Fibroblast of lung (primary cell): Measurements from ENCODE around the gene PATE2. TPM values are rescaled to one million over a fixed set of nuclear protein-coding genes. Genes with fewer than 3 reads are reported as not detected.
A peak's percentile ranks its signal among the peaks of the same experiment; 100 is the strongest.

ENCODE experiments used
- DNase-seq, 2 donors: peaks; one replicate each; pipeline versions ENCODE4 v3.0.0 to v3.0.0-alpha.2; 2010; ENCODE audit warnings: low read depth in 2 of 2
- H2AFZ ChIP-seq: 2 replicates; pipeline ENCODE4 v1.5.1; 2012; ENCODE audit warnings: low read length, control low read depth, inconsistent platforms
- H3K27ac ChIP-seq: 2 replicates; pipeline ENCODE4 v1.5.1; 2011; ENCODE audit warnings: low read length, control low read depth; ENCODE audit not compliant: insufficient read depth
- H3K27me3 ChIP-seq: 2 replicates; pipeline ENCODE4 v1.5.1; 2011; ENCODE audit warnings: mild to moderate bottlenecking, low read length; ENCODE audit not compliant: control insufficient read depth, insufficient read depth
- H3K36me3 ChIP-seq: 2 replicates; pipeline ENCODE4 v1.5.1; 2011; ENCODE audit warnings: low read length; ENCODE audit not compliant: control insufficient read depth, insufficient read depth
- H3K4me1 ChIP-seq: 2 replicates; pipeline ENCODE4 v1.5.1; 2011; ENCODE audit warnings: low read length; ENCODE audit not compliant: control insufficient read depth, insufficient read depth; ENCODE audit errors: extremely low read depth
- H3K4me2 ChIP-seq: 2 replicates; pipeline ENCODE4 v1.5.1; 2011; ENCODE audit warnings: low read length, control low read depth; ENCODE audit not compliant: insufficient read depth; ENCODE audit errors: extremely low read depth
- H3K4me3 ChIP-seq, 4 experiments: fragments of 200-600 bp in 1 of 4; sonication (generic) in 1 of 4; replicated peaks in 1 of 4; 2 replicates each; pipeline ENCODE4 v1.5.1; 2011 to 2016; ENCODE audit warnings: low read length in 4 of 4, low read depth in 3 of 4, mild to moderate bottlenecking in 3 of 4, control low read depth in 2 of 4, inconsistent platforms in 1 of 4, mixed read lengths in 1 of 4; ENCODE audit not compliant: insufficient read depth in 1 of 4; ENCODE audit errors: control extremely low read depth in 1 of 4
- H3K79me2 ChIP-seq: 2 replicates; pipeline ENCODE4 v1.5.1; 2012; ENCODE audit warnings: mild to moderate bottlenecking, low read length, inconsistent platforms; ENCODE audit not compliant: control insufficient read depth, insufficient read depth
- H3K9ac ChIP-seq: 2 replicates; pipeline ENCODE4 v1.5.1; 2011; ENCODE audit warnings: mild to moderate bottlenecking, low read length, control low read depth; ENCODE audit not compliant: insufficient read depth
- H3K9me3 ChIP-seq: 2 replicates; pipeline ENCODE4 v1.5.1; 2012; ENCODE audit warnings: low read depth, low read length; ENCODE audit not compliant: control insufficient read depth, insufficient read depth
- H4K20me1 ChIP-seq: 2 replicates; pipeline ENCODE4 v1.5.1; 2011; ENCODE audit warnings: low read length; ENCODE audit not compliant: control insufficient read depth, insufficient read depth; ENCODE audit errors: extremely low read depth
- EZH2 ChIP-seq: IDR thresholded peaks from 2 replicates; pipeline ENCODE4 v1.5.1; 2012; ENCODE audit warnings: low read length, control low read depth, mild to moderate bottlenecking; ENCODE audit errors: missing control alignments
- polyA plus RNA-seq, 2 donors: library from polyadenylated mRNA; depleted of rRNA in 1 of 2; stranded (reverse) in 1 of 2; unstranded in 1 of 2; fragments of >200 nt; gene quantifications; 2 replicates each; pipeline ENCODE4 v1.2.1, GENCODE V29; 2011 to 2012; ENCODE audit warnings: missing spikeins in 1 of 2
- total RNA-seq: library from RNA; depleted of rRNA; stranded (reverse); fragments of >200 nt; gene quantifications from 2 replicates; pipeline ENCODE4 v1.2.1, GENCODE V29; 2014
- TF ChIP-seq, protein P1 (sequence below), 2 donors: IDR thresholded peaks in 1 of 2; conservative IDR thresholded peaks in 1 of 2; 1 replicate in 1 of 2; 2 replicates in 1 of 2; pipeline ENCODE4 v1.5.1; 2011 to 2012; ENCODE audit warnings: low read length in 2 of 2, control low read depth in 1 of 2, inconsistent platforms in 1 of 2, low read depth in 1 of 2, mild to moderate bottlenecking in 1 of 2

Gene PATE2
- total and polyA plus RNA-seq, 2 donors (not counting 1 experiment from before 2014, with no cell fraction given): 0.17 TPM; not detected in 1

DNA sequence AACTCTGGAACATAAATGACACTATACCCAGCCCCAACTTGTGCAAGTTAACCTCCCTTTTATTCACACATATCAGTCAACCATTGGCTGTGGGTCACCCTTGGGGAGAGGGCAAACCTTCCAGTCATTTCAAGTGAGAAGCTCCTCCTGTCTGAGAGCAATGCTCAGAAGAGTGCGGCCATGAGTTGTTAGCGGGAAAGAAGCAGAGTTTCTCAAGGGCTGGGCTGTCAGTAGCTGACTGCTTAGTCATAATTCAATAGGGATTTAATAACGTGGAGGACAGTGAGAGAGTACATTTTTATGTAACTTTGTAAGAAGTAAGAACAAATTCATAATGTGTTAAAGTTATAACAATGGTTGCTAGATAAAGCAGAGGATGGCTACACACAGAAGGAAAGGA, 5.1 kb downstream of the PATE2 start:
- H3K4me2 ChIP-seq: no peak overlapping the region
- no peaks in the 10 kb centered on the region for H3K79me2 ChIP-seq
- no peak overlapping the region for H3K4me3 ChIP-seq
- no peaks in the 10 kb centered on the region for H4K20me1 ChIP-seq
- H3K9me3 ChIP-seq: no peaks in the 10 kb centered on the region
- H3K27me3 ChIP-seq: no peaks in the 10 kb centered on the region
- H2AFZ ChIP-seq: no peak overlapping the region
- no peaks in the 10 kb centered on the region for H3K4me1 ChIP-seq
- H3K27ac ChIP-seq: no peak overlapping the region
- peak in 1 of 2 donors; percentile 76 for DNase-seq
- H3K36me3 ChIP-seq: no peaks in the 10 kb centered on the region
- TF ChIP-seq, protein P1, sequence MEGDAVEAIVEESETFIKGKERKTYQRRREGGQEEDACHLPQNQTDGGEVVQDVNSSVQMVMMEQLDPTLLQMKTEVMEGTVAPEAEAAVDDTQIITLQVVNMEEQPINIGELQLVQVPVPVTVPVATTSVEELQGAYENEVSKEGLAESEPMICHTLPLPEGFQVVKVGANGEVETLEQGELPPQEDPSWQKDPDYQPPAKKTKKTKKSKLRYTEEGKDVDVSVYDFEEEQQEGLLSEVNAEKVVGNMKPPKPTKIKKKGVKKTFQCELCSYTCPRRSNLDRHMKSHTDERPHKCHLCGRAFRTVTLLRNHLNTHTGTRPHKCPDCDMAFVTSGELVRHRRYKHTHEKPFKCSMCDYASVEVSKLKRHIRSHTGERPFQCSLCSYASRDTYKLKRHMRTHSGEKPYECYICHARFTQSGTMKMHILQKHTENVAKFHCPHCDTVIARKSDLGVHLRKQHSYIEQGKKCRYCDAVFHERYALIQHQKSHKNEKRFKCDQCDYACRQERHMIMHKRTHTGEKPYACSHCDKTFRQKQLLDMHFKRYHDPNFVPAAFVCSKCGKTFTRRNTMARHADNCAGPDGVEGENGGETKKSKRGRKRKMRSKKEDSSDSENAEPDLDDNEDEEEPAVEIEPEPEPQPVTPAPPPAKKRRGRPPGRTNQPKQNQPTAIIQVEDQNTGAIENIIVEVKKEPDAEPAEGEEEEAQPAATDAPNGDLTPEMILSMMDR (conservative IDR thresholded peaks at IDR 0.05 in 1 of 2, IDR thresholded peaks at IDR 0.05 in 1 of 2; ENCODE audit: low read depth in 1 of 2, low read length in 2 of 2): no peak
- TF ChIP-seq EZH2: no peak
- H3K9ac ChIP-seq: no peak overlapping the region

DNA sequence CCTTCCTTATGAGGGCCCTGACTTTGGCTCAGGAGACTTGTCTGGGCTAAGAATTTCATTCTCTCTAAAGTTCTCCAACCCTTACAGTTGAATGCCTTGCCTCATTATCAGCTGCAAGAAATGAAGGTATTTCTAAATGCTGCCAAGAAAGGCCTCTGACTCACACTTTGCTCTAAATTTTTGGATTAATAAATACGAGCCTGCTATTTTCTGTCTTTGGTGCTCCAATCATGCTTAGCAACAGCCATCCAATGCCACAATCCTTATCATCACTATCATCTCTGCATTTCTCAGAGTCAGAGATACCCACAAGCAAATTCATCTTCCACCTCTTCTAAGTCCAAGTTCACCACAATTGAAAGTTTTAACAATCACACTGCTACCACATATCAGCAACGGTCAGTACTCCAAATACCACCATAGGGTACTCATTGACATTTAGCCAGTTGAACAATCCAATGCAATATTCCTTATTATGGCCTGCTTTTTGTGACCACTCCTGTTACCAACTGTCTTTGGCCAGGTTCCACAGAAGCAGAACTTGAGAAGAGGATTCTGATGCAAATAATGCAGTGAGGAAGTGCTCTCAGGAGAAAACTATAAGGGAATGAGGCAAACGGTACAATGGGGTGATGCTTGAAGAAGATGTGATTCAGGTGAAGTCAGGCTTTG, 5.7 kb downstream of the PATE2 start:
- H3K79me2 ChIP-seq: no peaks in the 10 kb centered on the region
- peak; percentile 13 to 100 for DNase-seq
- no peaks in the 10 kb centered on the region for H3K36me3 ChIP-seq
- no peaks in the 10 kb centered on the region for H4K20me1 ChIP-seq
- no peak overlapping the region for H3K9ac ChIP-seq
- no peak overlapping the region for H2AFZ ChIP-seq
- H3K27ac ChIP-seq: no peak overlapping the region
- TF ChIP-seq, protein P1 (conservative IDR thresholded peaks at IDR 0.05 in 1 of 2, IDR thresholded peaks at IDR 0.05 in 1 of 2; ENCODE audit: low read depth in 1 of 2, low read length in 2 of 2): no peak
- TF ChIP-seq EZH2: no peak
- H3K4me1 ChIP-seq: no peaks in the 10 kb centered on the region
- H3K27me3 ChIP-seq: no peaks in the 10 kb centered on the region
- no peak overlapping the region for H3K4me2 ChIP-seq
- no peak overlapping the region for H3K4me3 ChIP-seq
- no peaks in the 10 kb centered on the region for H3K9me3 ChIP-seq

GRCh38 chr11:125770583-125770982, 8.0 kb downstream of the PATE2 start:
- Histone ChIP-seq H3K9ac (no peak overlapping the region), H3K27ac (no peak overlapping the region), H3K79me2 (no peaks in the 10 kb centered on the region), H4K20me1 (no peaks in the 10 kb centered on the region), H3K27me3 (no peaks in the 10 kb centered on the region), H3K4me2 (no peak overlapping the region), H2AFZ (no peak overlapping the region), H3K4me1 (no peaks in the 10 kb centered on the region), H3K36me3 (no peaks in the 10 kb centered on the region), H3K4me3 (no peak overlapping the region), H3K9me3 (no peaks in the 10 kb centered on the region)
- no peak for DNase-seq
- TF ChIP-seq EZH2: no peak
- TF ChIP-seq, protein P1 (conservative IDR thresholded peaks at IDR 0.05 in 1 of 2, IDR thresholded peaks at IDR 0.05 in 1 of 2; ENCODE audit: low read depth in 1 of 2, low read length in 2 of 2): no peak
